ENCODE data around the gene CELF2.
"Not testable (repeated sequence)": the region's sequence is repeated elsewhere in the genome, so short reads cannot be mapped to it uniquely, and the experiment has no call there.

DNA sequence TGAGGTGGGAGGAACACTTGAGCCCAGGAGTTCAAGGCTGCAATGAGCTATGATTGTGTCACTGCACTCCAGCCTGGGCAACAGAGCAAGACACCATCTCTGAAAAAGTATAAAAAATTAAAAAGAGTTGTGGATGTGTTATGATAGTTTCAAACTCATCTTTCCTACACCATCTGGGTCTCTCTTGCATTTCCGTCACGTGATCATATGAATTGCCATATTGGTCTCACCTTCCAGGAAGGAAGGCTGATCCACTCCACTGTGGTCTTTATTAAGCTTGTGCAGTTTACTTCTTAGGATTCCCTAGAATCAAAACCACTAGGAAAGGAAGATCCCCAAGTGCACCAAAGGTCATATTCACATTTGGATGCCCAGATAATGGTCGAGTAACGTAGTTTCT lies 18.2 kb upstream of the CELF2 start:
- TF ChIP-seq CTCF (IDR thresholded peaks at IDR 0.05; ENCODE audit: borderline replicate concordance, extremely low read depth, low read length, poor library complexity, severe bottlenecking); EZH2 (IDR thresholded peaks at IDR 0.05; ENCODE audit: borderline replicate concordance, low read depth, low read length, severe bottlenecking): not testable (repeated sequence)

Data from DND-41 (cell line).